ENCODE results near the gene BPIFB2. TPM values are rescaled to one million over a fixed set of nuclear protein-coding genes. Genes with fewer than 3 reads are reported as not detected.
A peak's percentile ranks its signal among the peaks of the same experiment; 100 is the strongest.

The BPIFB2 gene
- total and polyA plus RNA-seq, 10 of the 15 experiments (the other 5 are each of a cell fraction or from before 2014, with no cell fraction given) = not detected

DNA sequence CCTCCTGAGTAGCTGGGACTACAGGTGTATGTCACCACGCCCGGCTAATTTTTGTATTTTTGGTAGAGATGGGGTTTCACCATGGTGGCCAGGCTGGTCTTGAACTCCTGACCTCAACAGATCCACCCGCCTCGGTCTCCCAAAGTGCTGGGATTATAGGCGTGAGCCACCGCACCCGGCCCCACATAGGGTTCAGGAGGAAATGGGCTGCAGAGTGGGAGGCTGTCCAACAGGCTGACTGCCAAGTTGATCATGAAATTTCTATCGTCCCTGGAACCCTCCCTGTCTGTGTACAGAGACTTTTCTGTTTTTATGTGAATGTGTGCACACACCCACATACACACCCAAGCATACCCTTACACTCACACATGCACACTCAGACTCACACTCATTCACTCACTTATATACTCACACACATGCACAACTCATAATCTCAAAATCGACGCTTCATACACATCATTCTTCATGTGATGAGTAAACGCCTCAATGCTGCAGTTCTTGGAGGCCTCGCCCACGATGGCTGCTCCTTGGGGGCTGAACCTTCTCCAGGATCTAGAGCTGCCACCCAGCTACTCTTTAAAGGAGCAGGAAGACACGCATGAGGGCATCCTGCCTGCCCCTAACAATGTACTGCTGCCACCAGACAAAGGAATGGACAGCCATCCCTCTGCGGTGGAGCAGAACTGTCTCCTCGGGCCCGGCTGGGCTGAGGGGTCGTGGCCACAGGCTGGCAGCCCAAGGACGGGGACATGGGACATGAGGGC, 38.8 kb upstream of the BPIFB2 start:
- POLR2A ChIA-PET = interaction anchor here (0.5 to 0.7 kb wide), 2 partner anchors 424 to 1827 kb away, joined by 3 read pairs; no protein-coding TSS in a partner anchor
- 83% methylated on average over 19 of the region's 19 CpGs for WGBS (ENCODE audit: insufficient coverage, insufficient replicate concordance, low lambda C conversion rate, missing lambda C conversion rate)
- TF ChIP-seq, protein P1, sequence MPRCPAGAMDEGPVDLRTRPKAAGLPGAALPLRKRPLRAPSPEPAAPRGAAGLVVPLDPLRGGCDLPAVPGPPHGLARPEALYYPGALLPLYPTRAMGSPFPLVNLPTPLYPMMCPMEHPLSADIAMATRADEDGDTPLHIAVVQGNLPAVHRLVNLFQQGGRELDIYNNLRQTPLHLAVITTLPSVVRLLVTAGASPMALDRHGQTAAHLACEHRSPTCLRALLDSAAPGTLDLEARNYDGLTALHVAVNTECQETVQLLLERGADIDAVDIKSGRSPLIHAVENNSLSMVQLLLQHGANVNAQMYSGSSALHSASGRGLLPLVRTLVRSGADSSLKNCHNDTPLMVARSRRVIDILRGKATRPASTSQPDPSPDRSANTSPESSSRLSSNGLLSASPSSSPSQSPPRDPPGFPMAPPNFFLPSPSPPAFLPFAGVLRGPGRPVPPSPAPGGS (IDR thresholded peaks at IDR 0.05; ENCODE audit: borderline replicate concordance, insufficient read depth, low read depth, low read length, poor library complexity, severe bottlenecking) = peak; percentile 65
- TF ChIP-seq KAT2A (conservative IDR thresholded peaks at IDR 0.05; ENCODE audit: control insufficient read depth, low read depth, low read length) = no peak

More for the DNA sequence above, 38.8 kb upstream of the BPIFB2 start:
- RAD21 ChIA-PET (ENCODE audit: unreplicated experiment) = interaction anchor here (0.9 kb wide), 1 partner anchor 40 kb away, joined by 3 read pairs; no protein-coding TSS in a partner anchor
- in situ Hi-C loops (cut with MboI) = no loop called here
- Histone ChIP-seq H3K4me3 (no peak overlapping the region), H3K27ac (ENCODE audit: control insufficient read depth, insufficient read depth) (no peak overlapping the region), H2AFZ (ENCODE audit: control insufficient read depth, low read depth, low read length) (no peak overlapping the region), H3K9ac (ENCODE audit: control insufficient read depth, insufficient read depth, low read length) (no peak overlapping the region), H3K9me3 (replicated peaks; ENCODE audit: control insufficient read depth, insufficient read depth, low read length) (no peaks in the 10 kb centered on the region), H3K4me2 (ENCODE audit: control insufficient read depth, insufficient read depth) (no peak overlapping the region), H3K36me3 (ENCODE audit: control insufficient read depth in 2 of 2, insufficient read depth in 2 of 2, low read length in 1 of 2) (no peaks in the 10 kb centered on the region), H3K27me3 (replicated peaks in 1 of 2; ENCODE audit: control insufficient read depth in 2 of 2, insufficient read depth in 2 of 2, low read length in 1 of 2) (no peaks in the 10 kb centered on the region), H3K4me1 (ENCODE audit: control insufficient read depth, insufficient read depth, low read length) (peaks cover 38% of the 10 kb centered on the region), H3K79me2 (ENCODE audit: control insufficient read depth, insufficient read depth, low read length) (no peaks in the 10 kb centered on the region; the same call in 1 of the 2 replicates), H4K20me1 (ENCODE audit: control insufficient read depth, insufficient read depth) (no peaks in the 10 kb centered on the region)
- intact Hi-C loops (cut with micrococcal nuclease; ENCODE audit: unreplicated experiment) = no loop called here
- no TSS peak for BruUV-seq (replicated peaks)
- DNase-seq (ENCODE audit: low read depth, low spot score) (no peak), ATAC-seq (no peak), FAIRE-seq (no peak)
- SMC1A ChIA-PET (ENCODE audit: uncharacterized antibody, unreplicated experiment) = no interaction called here
- CTCF ChIA-PET = no interaction called here

Measured in GM12878 (cell line).